ENCODE results near the gene ZNF784. TPM values are rescaled to one million over a fixed set of nuclear protein-coding genes. Genes with fewer than 3 reads are reported as not detected.

The ZNF784 gene
- total and polyA plus RNA-seq, 2 of the 13 experiments (the other 11 are each of a cell fraction or from before 2014, with no cell fraction given): 4.1 to 4.2 TPM

GRCh38 chr19:55586976-55587668, 37.2 kb downstream of the ZNF784 start (continued):
- TF ChIP-seq ZNF646 (CRISPR knock-in tag; IDR thresholded peaks at IDR 0.05) (no peak), DRAP1 (CRISPR knock-in tag; IDR thresholded peaks at IDR 0.05) (peak; percentile 22; the same call in 1 of the 2 replicates), SP5 (CRISPR knock-in tag; IDR thresholded peaks at IDR 0.05; ENCODE audit: borderline replicate concordance, low read depth) (peak; percentile 39; the same call in 1 of the 2 replicates), RFX3 (CRISPR knock-in tag; IDR thresholded peaks at IDR 0.05) (peak; percentile 92), ZNF318 (CRISPR knock-in tag; IDR thresholded peaks at IDR 0.05) (peak; percentile 68; the same call in 1 of the 2 replicates), MXD1 (CRISPR knock-in tag; IDR thresholded peaks at IDR 0.05) (no peak), ZEB1 (IDR thresholded peaks at IDR 0.05; ENCODE audit: insufficient replicate concordance, low read depth) (peak; percentile 27), ZNF350 (CRISPR knock-in tag; IDR thresholded peaks at IDR 0.05; ENCODE audit: borderline replicate concordance, low read depth) (peak; percentile 67; the same call in 1 of the 2 replicates)

All from HepG2 (cell line).